ENCODE measurements around the gene RBBP6. TPM values are rescaled to one million over a fixed set of nuclear protein-coding genes. Genes with fewer than 3 reads are reported as not detected.
A peak's percentile ranks its signal among the peaks of the same experiment; 100 is the strongest.

RBBP6 gene
- polyA plus RNA-seq, 1 of the 3 experiments (the other 2 are of a cell fraction), result 15.1 TPM

DNA sequence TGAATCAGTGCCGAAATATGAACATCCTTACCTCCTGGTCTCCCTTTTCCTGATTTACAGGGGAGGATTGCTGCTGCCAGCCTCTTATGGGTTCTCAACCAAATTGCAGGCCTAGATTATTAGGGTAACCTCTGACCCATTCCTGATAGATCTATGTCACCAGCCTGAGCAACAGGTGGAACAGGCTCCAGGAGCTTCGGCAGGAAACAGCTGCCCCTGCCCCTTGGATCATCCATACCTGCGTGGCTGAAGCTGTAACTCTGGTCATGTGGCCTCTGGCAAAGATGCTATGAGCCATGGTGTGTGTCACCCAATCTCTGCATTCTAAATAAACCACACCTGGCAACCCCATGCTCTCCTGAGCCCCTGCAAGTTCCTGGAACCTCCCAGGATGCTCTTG is 18.4 kb upstream of the RBBP6 start (continued):
- TF ChIP-seq IRF3 (IDR thresholded peaks at IDR 0.05; ENCODE audit: low read depth, low read length) (no peak), TEAD4 (IDR thresholded peaks at IDR 0.05; ENCODE audit: borderline replicate concordance, insufficient read depth) (no peak)

DNA sequence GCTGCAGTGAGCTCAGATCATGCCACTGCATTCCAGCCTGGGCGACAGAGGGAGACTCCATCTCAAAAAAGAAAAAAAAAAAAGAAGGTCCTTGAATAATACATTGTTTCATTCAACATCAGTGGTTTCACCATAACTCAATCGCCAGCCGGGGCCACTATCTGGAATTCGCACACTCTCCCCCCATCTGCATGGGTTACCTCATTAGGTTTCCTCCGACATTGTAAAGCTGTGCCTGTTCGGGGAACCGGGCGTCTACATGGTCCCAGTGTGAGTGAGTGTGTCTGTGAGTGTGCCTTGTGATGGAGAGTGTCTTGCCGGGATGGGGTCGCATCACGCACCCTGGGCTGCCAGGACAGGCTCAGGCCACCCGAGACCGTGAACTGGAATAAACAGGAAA is 16.6 kb upstream of the RBBP6 start:
- H3K9ac ChIP-seq, result no peak overlapping the region
- no peaks in the 10 kb centered on the region for H3K79me2 ChIP-seq (ENCODE audit: insufficient read depth)
- WGBS (ENCODE audit: low lambda C conversion rate), result 97% methylated on average over 13 of the region's 13 CpGs
- DNase-seq, result no peak
- POLR2A ChIA-PET, result no interaction called here
- CTCF ChIA-PET, result interaction anchor here (1.0 to 1.7 kb wide), 4 partner anchors 16 to 477 kb away, joined by 3 to 5 read pairs (median 4); partner anchors contain the start of gene RBBP6
- H4K20me1 ChIP-seq (ENCODE audit: insufficient read depth), result no peaks in the 10 kb centered on the region
- no peaks in the 10 kb centered on the region for H3K9me2 ChIP-seq
- H3K36me3 ChIP-seq (replicated peaks in 1 of 2; ENCODE audit: control insufficient read depth in 1 of 2, insufficient read depth in 2 of 2, low read length in 1 of 2), result no peaks in the 10 kb centered on the region
- no peak for TF ChIP-seq RFX5 (IDR thresholded peaks at IDR 0.05; ENCODE audit: low read length)
- H3K4me3 ChIP-seq (ENCODE audit: low read depth in 2 of 2, low read length in 1 of 2), result no peak overlapping the region
- H3K4me1 ChIP-seq (ENCODE audit: control insufficient read depth in 1 of 2, insufficient read depth in 2 of 2, low read depth in 1 of 2, low read length in 1 of 2), result peaks cover 0 to 11% of the 10 kb centered on the region in 2 experiments; a peak in 1 of 4 replicates
- H3K4me2 ChIP-seq, result no peak overlapping the region
- H3K27ac ChIP-seq (ENCODE audit: low read depth in 2 of 2, low read length in 1 of 2), result no peak overlapping the region
- H3K27me3 ChIP-seq (ENCODE audit: insufficient read depth), result no peaks in the 10 kb centered on the region
- H3K9me3 ChIP-seq, result no peaks in the 10 kb centered on the region
- H2AFZ ChIP-seq (ENCODE audit: low read depth), result no peak overlapping the region
- H3F3A ChIP-seq (replicated peaks; ENCODE audit: insufficient read depth), result no peaks in the 10 kb centered on the region

DNA sequence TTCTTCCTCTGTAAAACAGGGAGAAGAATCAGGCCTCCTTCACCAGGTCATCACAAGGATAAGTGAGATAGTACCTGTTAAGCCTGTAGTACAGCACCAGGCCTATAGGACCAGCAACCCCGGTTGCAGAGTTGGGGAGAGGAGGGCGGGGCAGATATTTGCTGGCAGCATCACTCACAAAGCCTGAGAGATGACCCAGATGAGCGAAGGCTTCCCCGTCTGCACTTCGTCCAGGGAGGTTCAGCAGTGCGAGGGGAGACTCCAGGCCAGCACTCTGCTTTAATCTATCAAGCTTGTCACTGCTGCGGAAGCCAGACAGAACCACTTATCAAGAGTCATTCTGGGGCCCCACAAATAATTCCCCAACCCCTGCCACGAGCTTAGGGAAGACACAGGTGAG is 15.8 kb upstream of the RBBP6 start:
- H3K9ac ChIP-seq, result no peak overlapping the region
- H3K4me1 ChIP-seq (ENCODE audit: control insufficient read depth in 1 of 2, insufficient read depth in 2 of 2, low read depth in 1 of 2, low read length in 1 of 2), result peaks cover 0 to 11% of the 10 kb centered on the region in 2 experiments; a peak in 1 of 4 replicates
- H3F3A ChIP-seq (replicated peaks; ENCODE audit: insufficient read depth), result no peaks in the 10 kb centered on the region
- H3K27me3 ChIP-seq (ENCODE audit: insufficient read depth), result no peaks in the 10 kb centered on the region
- no peak overlapping the region for H3K4me3 ChIP-seq (ENCODE audit: low read depth in 2 of 2, low read length in 1 of 2)
- POLR2A ChIA-PET, result no interaction called here
- peak; percentile 64 for DNase-seq
- no peak overlapping the region for H3K4me2 ChIP-seq
- no peak overlapping the region; a peak in 1 of 4 replicates for H3K27ac ChIP-seq (ENCODE audit: low read depth in 2 of 2, low read length in 1 of 2)
- CTCF ChIA-PET, result interaction anchor here (0.6 to 1.7 kb wide), 9 partner anchors 11 to 487 kb away, joined by 3 to 5 read pairs (median 3); no protein-coding TSS in a partner anchor
- no peak overlapping the region for H2AFZ ChIP-seq (ENCODE audit: low read depth)
- no peaks in the 10 kb centered on the region for H3K9me2 ChIP-seq
- no peaks in the 10 kb centered on the region for H3K36me3 ChIP-seq (replicated peaks in 1 of 2; ENCODE audit: control insufficient read depth in 1 of 2, insufficient read depth in 2 of 2, low read length in 1 of 2)
- no peaks in the 10 kb centered on the region for H3K9me3 ChIP-seq
- no peaks in the 10 kb centered on the region for H4K20me1 ChIP-seq (ENCODE audit: insufficient read depth)
- H3K79me2 ChIP-seq (ENCODE audit: insufficient read depth), result no peaks in the 10 kb centered on the region
- 28% methylated on average over 4 of the region's 8 CpGs for WGBS (ENCODE audit: low lambda C conversion rate)
- no peak for TF ChIP-seq RFX5 (IDR thresholded peaks at IDR 0.05; ENCODE audit: low read length)
- no peak for TF ChIP-seq RXRA (IDR thresholded peaks at IDR 0.05; ENCODE audit: borderline replicate concordance, low read depth)
- no peak for TF ChIP-seq POLR2AphosphoS5 (IDR thresholded peaks at IDR 0.05; ENCODE audit: low read depth, low read length)
- no peak for TF ChIP-seq RAD21 (IDR thresholded peaks at IDR 0.05; ENCODE audit: low read length)
- no peak for TF ChIP-seq TAF1 (IDR thresholded peaks at IDR 0.05; ENCODE audit: borderline replicate concordance, low read depth, low read length)
- no peak for TF ChIP-seq CHD2 (IDR thresholded peaks at IDR 0.05; ENCODE audit: low read length, partially characterized antibody)
